Neutrophil (primary cell): ENCODE measurements around the gene CAMKK2.

Experiments used
- H3K27ac ChIP-seq: fragments of 200-600 bp; sonication (generic); 2 replicates; pipeline ENCODE4 v1.5.1; 2016; ENCODE audit warnings: mild to moderate bottlenecking, moderate library complexity
- H3K27me3 ChIP-seq: fragments of 200-600 bp; sonication (generic); 2 replicates; pipeline ENCODE4 v1.6.0; 2016; ENCODE audit warnings: mild to moderate bottlenecking
- H3K36me3 ChIP-seq: fragments of 200-600 bp; sonication (generic); 2 replicates; pipeline ENCODE4 v1.5.1; 2017
- H3K4me1 ChIP-seq, 2 experiments: fragments of 200-600 bp in 1 of 2; sonication (generic) in 1 of 2; 1 replicate in 1 of 2; 2 replicates in 1 of 2; pipeline versions ENCODE4 v1.5.1 to v1.6.1; 2013 to 2016; ENCODE audit warnings: low read depth in 1 of 2, low read length in 1 of 2, mild to moderate bottlenecking in 1 of 2, moderate library complexity in 1 of 2; ENCODE audit not compliant: control insufficient read depth in 1 of 2, insufficient read depth in 1 of 2
- H3K4me3 ChIP-seq, 2 experiments: fragments of 200-600 bp in 1 of 2; sonication (generic) in 1 of 2; 1 replicate in 1 of 2; 2 replicates in 1 of 2; pipeline ENCODE4 v1.5.1; 2013 to 2016; ENCODE audit warnings: low read depth in 1 of 2, low read length in 1 of 2, mild to moderate bottlenecking in 1 of 2, moderate library complexity in 1 of 2
- H3K9me3 ChIP-seq: fragments of 200-600 bp; sonication (generic); 2 replicates; pipeline ENCODE4 v1.5.1; 2016
- TF ChIP-seq, protein P1 (sequence below): fragments of 200-600 bp; sonication (generic); IDR thresholded peaks from 2 replicates; pipeline ENCODE4 v1.5.1; 2016; ENCODE audit warnings: antibody characterized with exemption

CAMKK2 gene

DNA sequence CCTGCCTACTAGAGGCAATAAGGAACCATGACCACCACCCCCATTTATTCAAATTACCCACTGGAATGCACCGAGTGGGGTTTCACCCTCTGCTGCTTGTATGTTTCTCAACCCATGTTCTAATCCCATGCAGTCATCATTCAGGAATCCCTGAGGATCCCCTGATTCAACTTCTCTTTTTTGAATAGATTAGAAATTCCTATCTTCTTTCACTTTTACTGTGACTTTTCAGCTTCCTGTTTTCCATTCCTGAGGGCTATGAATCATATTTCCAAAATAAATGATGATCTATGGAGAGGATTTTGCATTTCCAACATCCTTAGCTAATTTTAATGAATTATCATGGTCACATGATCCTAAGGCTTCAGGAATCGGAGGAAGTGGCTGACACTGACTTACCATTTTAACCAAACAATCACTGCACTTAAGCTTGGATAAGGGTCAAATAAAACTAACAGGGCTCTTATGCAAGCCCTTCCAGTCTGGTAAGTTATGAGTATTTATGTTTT lies 105.9 kb downstream of the CAMKK2 start:
- Histone ChIP-seq H3K4me3 (no peak overlapping the region), H3K4me1 (peaks cover 0 to 4% of the 10 kb centered on the region in 2 experiments), H3K27me3 (no peaks in the 10 kb centered on the region), H3K36me3 (no peaks in the 10 kb centered on the region), H3K27ac (no peak overlapping the region), H3K9me3 (no peaks in the 10 kb centered on the region)
- TF ChIP-seq, protein P1, sequence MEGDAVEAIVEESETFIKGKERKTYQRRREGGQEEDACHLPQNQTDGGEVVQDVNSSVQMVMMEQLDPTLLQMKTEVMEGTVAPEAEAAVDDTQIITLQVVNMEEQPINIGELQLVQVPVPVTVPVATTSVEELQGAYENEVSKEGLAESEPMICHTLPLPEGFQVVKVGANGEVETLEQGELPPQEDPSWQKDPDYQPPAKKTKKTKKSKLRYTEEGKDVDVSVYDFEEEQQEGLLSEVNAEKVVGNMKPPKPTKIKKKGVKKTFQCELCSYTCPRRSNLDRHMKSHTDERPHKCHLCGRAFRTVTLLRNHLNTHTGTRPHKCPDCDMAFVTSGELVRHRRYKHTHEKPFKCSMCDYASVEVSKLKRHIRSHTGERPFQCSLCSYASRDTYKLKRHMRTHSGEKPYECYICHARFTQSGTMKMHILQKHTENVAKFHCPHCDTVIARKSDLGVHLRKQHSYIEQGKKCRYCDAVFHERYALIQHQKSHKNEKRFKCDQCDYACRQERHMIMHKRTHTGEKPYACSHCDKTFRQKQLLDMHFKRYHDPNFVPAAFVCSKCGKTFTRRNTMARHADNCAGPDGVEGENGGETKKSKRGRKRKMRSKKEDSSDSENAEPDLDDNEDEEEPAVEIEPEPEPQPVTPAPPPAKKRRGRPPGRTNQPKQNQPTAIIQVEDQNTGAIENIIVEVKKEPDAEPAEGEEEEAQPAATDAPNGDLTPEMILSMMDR, result no peak

DNA sequence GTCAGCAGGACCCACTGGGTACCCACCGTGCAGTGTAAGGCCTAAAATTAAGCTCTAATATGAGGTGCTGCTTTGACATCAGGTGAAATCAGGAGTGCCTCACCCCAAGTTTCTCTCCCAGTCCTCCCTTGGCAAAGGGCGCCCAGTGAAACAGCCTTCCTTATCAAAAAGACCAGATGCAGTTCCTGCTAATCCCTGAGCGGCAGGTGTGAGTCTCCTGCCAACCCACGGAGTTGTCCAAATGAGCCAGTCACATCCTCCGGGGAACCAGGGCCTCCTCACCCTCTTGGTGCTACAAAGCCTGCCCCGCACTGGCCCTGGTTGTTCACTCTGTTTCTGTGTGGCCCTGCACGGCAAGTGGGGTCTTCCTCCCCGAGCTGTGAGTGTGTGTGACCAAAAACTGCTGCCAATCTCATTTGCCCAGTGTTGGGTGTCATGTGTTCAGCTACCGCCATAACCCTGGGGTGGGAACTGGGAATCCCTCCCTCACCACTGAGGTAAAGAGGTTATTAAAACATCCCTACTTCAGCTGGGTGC lies 106.8 kb downstream of the CAMKK2 start:
- H3K27me3 ChIP-seq, result no peaks in the 10 kb centered on the region
- no peak overlapping the region for H3K27ac ChIP-seq

DNA sequence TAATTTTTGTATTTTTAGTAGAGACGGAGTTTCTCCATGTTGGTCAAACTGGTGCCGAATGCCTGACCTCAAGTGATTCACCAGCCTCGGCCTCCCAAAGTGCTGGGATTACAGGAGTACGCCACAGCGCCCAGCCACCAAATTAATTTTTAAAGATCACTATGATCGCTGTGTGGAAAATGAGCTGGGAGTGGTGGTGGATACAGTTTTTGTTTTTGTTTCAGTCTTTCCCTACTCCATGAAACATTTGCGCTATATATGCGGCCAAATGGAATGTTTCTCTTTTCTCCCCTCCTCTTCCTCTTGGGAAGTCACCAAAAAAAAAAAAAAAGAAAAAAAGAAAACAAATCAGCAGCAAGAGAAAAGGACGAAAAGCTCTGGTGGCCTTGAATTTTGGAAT lies 107.4 kb downstream of the CAMKK2 start:
- no peak overlapping the region for H3K27ac ChIP-seq
- H3K27me3 ChIP-seq, result no peaks in the 10 kb centered on the region
- no peaks in the 10 kb centered on the region for H3K9me3 ChIP-seq
- TF ChIP-seq, protein P1, result no peak
- peaks cover 0 to 4% of the 10 kb centered on the region in 2 experiments for H3K4me1 ChIP-seq
- no peak overlapping the region for H3K4me3 ChIP-seq
- no peaks in the 10 kb centered on the region for H3K36me3 ChIP-seq

More for the DNA sequence above, 106.8 kb downstream of the CAMKK2 start:
- Histone ChIP-seq H3K4me1 (peaks cover 0 to 4% of the 10 kb centered on the region in 2 experiments), H3K4me3 (no peak overlapping the region), H3K36me3 (no peaks in the 10 kb centered on the region), H3K9me3 (no peaks in the 10 kb centered on the region)
- TF ChIP-seq, protein P1, result no peak

DNA sequence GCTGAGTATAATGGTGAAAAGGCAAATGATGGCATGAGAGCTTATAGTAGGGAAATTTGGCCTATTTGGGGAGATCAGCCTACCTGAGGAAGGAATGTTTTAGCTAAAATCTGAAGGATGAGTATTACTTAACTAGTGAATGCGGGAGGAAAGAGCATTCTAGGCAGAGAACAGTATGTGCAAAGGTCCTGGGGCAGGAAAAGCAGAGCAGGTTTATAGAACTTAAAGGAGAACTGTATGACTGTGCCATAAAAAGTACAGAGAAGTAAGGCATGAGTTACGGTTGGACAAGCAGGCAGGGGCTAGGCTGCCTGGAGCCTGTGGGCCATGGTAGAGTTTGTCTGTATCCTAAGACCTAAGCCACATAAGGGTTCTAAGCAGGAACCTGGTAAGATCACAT lies 108.3 kb downstream of the CAMKK2 start:
- H3K9me3 ChIP-seq, result no peaks in the 10 kb centered on the region
- H3K4me3 ChIP-seq, result no peak overlapping the region
- H3K36me3 ChIP-seq, result no peaks in the 10 kb centered on the region
- TF ChIP-seq, protein P1, result no peak
- H3K4me1 ChIP-seq, result peaks cover 0 to 4% of the 10 kb centered on the region in 2 experiments
- no peaks in the 10 kb centered on the region for H3K27me3 ChIP-seq
- no peak overlapping the region for H3K27ac ChIP-seq
